Measurements from ENCODE around the gene UBAP1L.

UBAP1L gene

DNA sequence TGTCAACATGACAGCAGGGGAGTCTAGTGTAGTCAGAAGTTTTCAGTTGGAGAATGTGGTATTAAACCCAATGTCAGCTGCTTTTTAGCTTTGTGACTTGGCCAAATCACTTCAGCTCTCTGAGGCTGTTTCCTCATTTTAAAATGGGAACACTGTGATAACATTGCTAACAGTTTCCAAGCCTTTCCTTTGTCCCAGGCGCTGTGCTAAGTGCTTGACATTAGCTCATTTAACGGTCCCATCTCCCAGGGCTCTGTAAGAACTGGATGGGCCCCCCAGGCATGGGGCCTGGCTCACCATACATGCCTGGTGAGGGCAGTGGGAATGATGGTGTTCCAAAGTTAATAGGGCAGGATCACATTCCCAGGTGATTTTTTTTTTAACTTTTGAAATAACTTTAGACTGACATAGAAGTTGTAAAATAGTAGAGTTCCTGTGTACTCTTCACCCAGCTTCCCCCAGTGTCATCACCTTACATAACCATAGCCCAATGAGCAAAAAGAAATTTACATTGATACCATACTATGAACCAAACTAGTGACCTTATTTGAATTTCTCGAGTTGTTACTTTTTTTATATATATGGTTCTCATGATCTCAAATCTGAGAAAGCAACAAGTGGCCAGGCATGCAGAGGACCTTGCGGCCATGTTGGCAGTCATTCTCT lies 54.9 kb downstream of the UBAP1L start:
- no peak for TF ChIP-seq FOXM1 (IDR thresholded peaks at IDR 0.05; ENCODE audit: borderline replicate concordance, low read depth)
- no peak for TF ChIP-seq CREB1 (IDR thresholded peaks at IDR 0.05; ENCODE audit: low read depth)
- no peak for TF ChIP-seq TEAD4 (IDR thresholded peaks at IDR 0.05)
- TF ChIP-seq RAD21 (IDR thresholded peaks at IDR 0.05; ENCODE audit: low read depth) = no peak
- TF ChIP-seq, protein P1, sequence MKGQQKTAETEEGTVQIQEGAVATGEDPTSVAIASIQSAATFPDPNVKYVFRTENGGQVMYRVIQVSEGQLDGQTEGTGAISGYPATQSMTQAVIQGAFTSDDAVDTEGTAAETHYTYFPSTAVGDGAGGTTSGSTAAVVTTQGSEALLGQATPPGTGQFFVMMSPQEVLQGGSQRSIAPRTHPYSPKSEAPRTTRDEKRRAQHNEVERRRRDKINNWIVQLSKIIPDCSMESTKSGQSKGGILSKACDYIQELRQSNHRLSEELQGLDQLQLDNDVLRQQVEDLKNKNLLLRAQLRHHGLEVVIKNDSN (IDR thresholded peaks at IDR 0.05) = no peak
- no peak for TF ChIP-seq TCF12 (IDR thresholded peaks at IDR 0.05; ENCODE audit: low read depth)
- TF ChIP-seq, protein P2, sequence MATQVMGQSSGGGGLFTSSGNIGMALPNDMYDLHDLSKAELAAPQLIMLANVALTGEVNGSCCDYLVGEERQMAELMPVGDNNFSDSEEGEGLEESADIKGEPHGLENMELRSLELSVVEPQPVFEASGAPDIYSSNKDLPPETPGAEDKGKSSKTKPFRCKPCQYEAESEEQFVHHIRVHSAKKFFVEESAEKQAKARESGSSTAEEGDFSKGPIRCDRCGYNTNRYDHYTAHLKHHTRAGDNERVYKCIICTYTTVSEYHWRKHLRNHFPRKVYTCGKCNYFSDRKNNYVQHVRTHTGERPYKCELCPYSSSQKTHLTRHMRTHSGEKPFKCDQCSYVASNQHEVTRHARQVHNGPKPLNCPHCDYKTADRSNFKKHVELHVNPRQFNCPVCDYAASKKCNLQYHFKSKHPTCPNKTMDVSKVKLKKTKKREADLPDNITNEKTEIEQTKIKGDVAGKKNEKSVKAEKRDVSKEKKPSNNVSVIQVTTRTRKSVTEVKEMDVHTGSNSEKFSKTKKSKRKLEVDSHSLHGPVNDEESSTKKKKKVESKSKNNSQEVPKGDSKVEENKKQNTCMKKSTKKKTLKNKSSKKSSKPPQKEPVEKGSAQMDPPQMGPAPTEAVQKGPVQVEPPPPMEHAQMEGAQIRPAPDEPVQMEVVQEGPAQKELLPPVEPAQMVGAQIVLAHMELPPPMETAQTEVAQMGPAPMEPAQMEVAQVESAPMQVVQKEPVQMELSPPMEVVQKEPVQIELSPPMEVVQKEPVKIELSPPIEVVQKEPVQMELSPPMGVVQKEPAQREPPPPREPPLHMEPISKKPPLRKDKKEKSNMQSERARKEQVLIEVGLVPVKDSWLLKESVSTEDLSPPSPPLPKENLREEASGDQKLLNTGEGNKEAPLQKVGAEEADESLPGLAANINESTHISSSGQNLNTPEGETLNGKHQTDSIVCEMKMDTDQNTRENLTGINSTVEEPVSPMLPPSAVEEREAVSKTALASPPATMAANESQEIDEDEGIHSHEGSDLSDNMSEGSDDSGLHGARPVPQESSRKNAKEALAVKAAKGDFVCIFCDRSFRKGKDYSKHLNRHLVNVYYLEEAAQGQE (IDR thresholded peaks at IDR 0.05; ENCODE audit: low read depth) = no peak
- TF ChIP-seq, protein P3, sequence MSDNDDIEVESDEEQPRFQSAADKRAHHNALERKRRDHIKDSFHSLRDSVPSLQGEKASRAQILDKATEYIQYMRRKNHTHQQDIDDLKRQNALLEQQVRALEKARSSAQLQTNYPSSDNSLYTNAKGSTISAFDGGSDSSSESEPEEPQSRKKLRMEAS (IDR thresholded peaks at IDR 0.05) = no peak
- no peak for TF ChIP-seq EP300 (IDR thresholded peaks at IDR 0.05; ENCODE audit: borderline replicate concordance)
- TF ChIP-seq NFIC (IDR thresholded peaks at IDR 0.05) = no peak
- no peak for TF ChIP-seq EGR1 (IDR thresholded peaks at IDR 0.05)
- no peak for TF ChIP-seq YY1 (IDR thresholded peaks at IDR 0.05; ENCODE audit: low read depth)
- no peak for TF ChIP-seq ZBTB7A (IDR thresholded peaks at IDR 0.05; ENCODE audit: low read depth)
- no peak for TF ChIP-seq CEBPB (IDR thresholded peaks at IDR 0.05)
- no peak for TF ChIP-seq TAF1 (IDR thresholded peaks at IDR 0.05; ENCODE audit: low read depth)

DNA sequence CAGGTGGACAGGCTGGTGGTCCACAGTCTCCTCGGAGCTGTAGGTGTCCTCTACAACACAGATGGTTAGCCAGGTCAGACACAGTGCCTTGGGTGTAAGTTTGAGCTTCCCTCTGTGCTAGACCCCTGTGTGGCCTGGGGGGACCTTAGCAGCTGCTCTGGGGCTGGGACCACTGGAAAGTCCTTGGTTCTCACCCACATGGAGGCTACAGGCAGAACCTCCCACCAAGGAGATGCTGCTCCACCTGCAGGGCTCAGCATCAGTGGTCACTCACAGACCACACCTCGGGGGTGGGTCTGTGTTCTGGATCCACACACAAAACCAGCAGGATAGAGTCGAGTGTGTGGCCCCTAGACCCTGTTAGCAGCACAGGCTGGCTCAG lies 55.6 kb downstream of the UBAP1L start:
- TF ChIP-seq EP300 (IDR thresholded peaks at IDR 0.05; ENCODE audit: borderline replicate concordance) (no peak), YY1 (IDR thresholded peaks at IDR 0.05; ENCODE audit: low read depth) (no peak), EGR1 (IDR thresholded peaks at IDR 0.05) (no peak), TEAD4 (IDR thresholded peaks at IDR 0.05) (no peak), FOXM1 (IDR thresholded peaks at IDR 0.05; ENCODE audit: borderline replicate concordance, low read depth) (no peak), ZBTB7A (IDR thresholded peaks at IDR 0.05; ENCODE audit: low read depth) (no peak), CREB1 (IDR thresholded peaks at IDR 0.05; ENCODE audit: low read depth) (no peak), RAD21 (IDR thresholded peaks at IDR 0.05; ENCODE audit: low read depth) (no peak), NFIC (IDR thresholded peaks at IDR 0.05) (no peak), TAF1 (IDR thresholded peaks at IDR 0.05; ENCODE audit: low read depth) (no peak)
- TF ChIP-seq, protein P1 (IDR thresholded peaks at IDR 0.05) = no peak
- TF ChIP-seq, protein P2 (IDR thresholded peaks at IDR 0.05; ENCODE audit: low read depth) = no peak

DNA sequence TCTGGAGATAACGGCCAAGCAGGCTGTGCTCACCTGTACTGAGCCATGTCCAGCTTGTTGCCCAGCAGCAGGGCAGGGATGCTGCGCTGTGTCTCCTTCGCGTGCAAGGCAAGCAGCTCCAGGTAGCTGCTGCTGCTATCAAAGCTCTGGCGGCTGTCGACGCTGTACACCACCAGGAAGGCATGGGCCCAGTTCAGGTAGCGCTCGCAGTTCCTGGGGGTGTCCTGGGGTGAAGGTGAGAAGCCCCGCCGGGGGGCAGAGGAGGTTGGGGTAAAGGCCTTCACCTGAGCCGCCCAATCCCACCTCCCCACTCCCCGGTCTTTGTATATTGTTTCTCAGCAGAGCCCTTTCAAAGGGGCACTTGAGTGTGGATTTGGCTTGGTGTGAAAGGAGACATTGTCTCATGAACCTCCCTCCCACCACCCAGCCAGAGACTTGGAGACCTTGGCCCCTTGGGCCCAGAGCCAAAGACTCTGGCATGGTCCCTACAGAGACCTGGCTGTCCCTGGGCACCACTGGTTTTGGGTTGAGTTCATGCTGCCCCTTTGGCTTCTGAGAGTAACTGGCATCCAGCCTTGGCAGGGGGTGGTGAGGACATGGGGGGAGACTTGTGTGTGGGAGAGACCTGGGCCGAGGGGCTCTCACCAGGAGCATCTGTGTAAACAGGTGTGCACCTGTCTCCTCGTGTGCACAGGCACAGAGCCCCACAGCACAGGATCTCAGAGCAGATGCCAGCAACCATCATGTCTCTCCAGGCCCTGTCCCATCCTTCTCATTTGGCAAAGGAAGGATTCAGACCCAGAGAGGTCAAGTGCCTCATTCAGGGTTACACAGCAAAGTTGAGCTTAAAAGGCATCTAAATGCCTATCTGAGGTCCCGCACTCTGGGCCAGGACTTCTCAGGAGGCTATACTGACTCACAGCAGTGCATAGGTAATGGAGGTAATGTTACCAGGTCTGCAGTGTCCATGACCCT lies 56.3 kb downstream of the UBAP1L start:
- TF ChIP-seq FOXM1 (IDR thresholded peaks at IDR 0.05; ENCODE audit: borderline replicate concordance, low read depth) (no peak), TAF1 (IDR thresholded peaks at IDR 0.05; ENCODE audit: low read depth) (no peak), TCF12 (IDR thresholded peaks at IDR 0.05; ENCODE audit: low read depth) (no peak), EP300 (IDR thresholded peaks at IDR 0.05; ENCODE audit: borderline replicate concordance) (no peak)
- TF ChIP-seq, protein P1 (IDR thresholded peaks at IDR 0.05) = no peak

DNA sequence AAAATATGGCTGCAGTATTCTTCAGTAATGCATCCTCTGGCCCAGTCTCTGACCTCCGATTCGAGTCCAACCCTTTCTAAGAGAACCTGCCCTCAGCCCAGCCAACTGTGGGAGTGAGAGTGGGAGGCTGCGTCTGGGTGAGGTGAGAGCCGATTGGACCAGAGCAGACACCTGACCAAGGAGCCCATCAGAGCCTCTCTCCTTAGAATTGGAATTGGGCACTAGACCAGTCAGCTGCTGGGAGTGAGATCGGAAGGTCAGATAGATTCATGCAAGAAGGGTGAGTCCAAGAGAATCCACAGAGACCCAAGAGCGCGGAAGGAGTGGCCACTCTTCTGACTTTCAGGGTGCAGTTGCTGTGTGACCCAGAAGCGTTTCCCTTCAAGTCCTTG lies 57.5 kb downstream of the UBAP1L start:
- TF ChIP-seq TCF12 (IDR thresholded peaks at IDR 0.05; ENCODE audit: low read depth) (no peak), ZBTB7A (IDR thresholded peaks at IDR 0.05; ENCODE audit: low read depth) (0 out of 2 replicates have a peak, but pooled peaks have one; percentile 2), EP300 (IDR thresholded peaks at IDR 0.05; ENCODE audit: borderline replicate concordance) (no peak), TEAD4 (IDR thresholded peaks at IDR 0.05) (no peak)
- TF ChIP-seq, protein P1 (IDR thresholded peaks at IDR 0.05) = peak; percentile 66
